Measurements from ENCODE around the gene SSR4. TPM values are rescaled to one million over a fixed set of nuclear protein-coding genes. Genes with fewer than 3 reads are reported as not detected.

The SSR4 gene
- total RNA-seq, 2 donors from 2014 or later: 219 to 238 TPM

DNA sequence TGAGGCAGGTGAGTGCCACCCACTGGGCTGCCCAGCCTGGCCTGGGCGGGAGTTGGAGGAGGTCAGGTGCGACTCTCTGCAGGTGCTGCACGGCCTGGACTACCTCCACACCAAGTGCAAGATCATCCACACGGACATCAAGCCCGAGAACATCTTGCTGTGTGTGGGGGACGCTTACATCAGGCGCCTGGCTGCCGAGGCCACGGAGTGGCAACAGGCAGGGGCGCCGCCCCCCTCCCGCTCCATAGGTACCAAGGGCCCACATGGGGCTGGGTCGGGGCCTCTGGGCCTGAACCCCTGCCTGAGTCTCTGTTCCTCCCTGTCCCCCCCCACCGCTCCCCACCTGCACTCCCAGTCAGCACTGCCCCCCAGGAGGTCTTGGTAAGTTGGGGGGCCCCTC lies 11.6 kb upstream of the SSR4 start:
- Histone ChIP-seq H3K9me3 (no peaks in the 10 kb centered on the region), H3K27me3 (no peaks in the 10 kb centered on the region), H3K4me3 (no peak overlapping the region), H3K27ac (no peak overlapping the region), H3K4me1 (peaks cover 0 to 25% of the 10 kb centered on the region in 2 donors), H3K36me3 (peaks cover 21% of the 10 kb centered on the region)
- no peak for DNase-seq (ENCODE audit: low spot score)
- TF ChIP-seq, protein P1, sequence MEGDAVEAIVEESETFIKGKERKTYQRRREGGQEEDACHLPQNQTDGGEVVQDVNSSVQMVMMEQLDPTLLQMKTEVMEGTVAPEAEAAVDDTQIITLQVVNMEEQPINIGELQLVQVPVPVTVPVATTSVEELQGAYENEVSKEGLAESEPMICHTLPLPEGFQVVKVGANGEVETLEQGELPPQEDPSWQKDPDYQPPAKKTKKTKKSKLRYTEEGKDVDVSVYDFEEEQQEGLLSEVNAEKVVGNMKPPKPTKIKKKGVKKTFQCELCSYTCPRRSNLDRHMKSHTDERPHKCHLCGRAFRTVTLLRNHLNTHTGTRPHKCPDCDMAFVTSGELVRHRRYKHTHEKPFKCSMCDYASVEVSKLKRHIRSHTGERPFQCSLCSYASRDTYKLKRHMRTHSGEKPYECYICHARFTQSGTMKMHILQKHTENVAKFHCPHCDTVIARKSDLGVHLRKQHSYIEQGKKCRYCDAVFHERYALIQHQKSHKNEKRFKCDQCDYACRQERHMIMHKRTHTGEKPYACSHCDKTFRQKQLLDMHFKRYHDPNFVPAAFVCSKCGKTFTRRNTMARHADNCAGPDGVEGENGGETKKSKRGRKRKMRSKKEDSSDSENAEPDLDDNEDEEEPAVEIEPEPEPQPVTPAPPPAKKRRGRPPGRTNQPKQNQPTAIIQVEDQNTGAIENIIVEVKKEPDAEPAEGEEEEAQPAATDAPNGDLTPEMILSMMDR (IDR thresholded peaks at IDR 0.05): no peak

DNA sequence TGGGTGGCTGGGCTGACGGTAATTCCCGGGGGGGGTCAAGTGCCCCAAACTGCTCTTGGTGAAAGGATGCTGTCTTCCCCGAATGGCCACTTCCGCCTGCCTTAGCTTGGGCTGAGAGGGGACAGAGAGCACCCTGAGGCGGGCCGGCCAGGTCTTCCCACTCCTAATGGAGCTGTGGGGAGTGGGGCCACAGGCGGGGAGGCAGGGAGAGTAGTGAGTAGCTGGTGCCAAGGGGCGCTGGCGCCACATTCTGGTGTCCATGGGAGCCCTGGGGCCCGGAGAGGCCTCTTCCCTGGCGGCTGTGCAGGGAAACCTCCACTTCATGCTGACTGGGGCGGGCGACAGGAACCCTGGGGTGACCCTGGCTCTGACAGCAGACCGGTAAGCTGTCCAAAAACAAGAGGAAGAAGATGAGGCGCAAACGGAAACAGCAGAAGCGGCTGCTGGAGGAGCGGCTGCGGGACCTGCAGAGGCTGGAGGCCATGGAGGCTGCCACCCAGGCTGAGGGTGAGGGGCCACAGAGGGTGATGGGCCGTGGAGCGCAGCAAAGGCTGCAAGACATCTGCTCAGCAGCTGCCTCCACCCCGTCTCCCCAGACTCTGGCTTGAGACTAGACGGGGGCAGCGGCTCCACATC lies 11.0 kb upstream of the SSR4 start:
- TF ChIP-seq, protein P1 (IDR thresholded peaks at IDR 0.05): no peak
- no peaks in the 10 kb centered on the region for H3K27me3 ChIP-seq
- no peak for DNase-seq (ENCODE audit: low spot score)
- no peaks in the 10 kb centered on the region for H3K9me3 ChIP-seq
- peaks cover 0 to 25% of the 10 kb centered on the region in 2 donors for H3K4me1 ChIP-seq
- H3K27ac ChIP-seq: no peak overlapping the region
- no peak overlapping the region for H3K4me3 ChIP-seq
- peaks cover 22% of the 10 kb centered on the region for H3K36me3 ChIP-seq

DNA sequence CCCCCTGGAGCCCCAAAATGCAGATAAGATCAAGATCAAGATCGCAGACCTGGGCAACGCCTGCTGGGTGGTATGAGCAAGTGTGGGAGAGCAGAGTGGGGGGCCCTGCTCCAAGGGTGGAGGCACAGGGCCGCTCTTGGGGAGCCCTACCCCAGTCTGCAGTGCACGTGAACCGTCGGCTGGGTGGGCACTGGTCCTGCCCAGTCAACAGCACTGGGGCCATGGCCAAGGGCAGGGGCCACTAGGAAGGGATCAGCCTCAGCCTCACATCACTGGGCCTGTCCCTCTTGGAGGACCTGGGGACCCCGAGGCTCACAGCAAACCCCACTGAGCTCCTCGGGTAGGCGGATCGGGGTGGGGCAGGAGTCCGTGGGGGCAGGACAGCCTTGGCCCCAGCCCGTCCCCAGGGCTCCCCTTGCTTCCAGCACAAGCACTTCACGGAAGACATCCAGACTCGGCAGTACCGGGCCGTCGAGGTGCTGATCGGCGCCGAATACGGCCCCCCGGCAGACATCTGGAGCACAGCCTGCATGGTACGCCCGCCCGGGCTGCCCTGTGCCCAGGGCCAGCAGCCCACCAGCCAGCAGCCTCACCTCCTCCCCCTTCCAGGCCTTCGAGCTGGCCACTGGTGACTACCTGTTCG lies 10.0 kb upstream of the SSR4 start:
- DNase-seq (ENCODE audit: low spot score): no peak
- peaks cover 0 to 25% of the 10 kb centered on the region in 2 donors for H3K4me1 ChIP-seq
- H3K27ac ChIP-seq: no peak overlapping the region
- TF ChIP-seq, protein P1 (IDR thresholded peaks at IDR 0.05): no peak
- H3K36me3 ChIP-seq: peaks cover 29% of the 10 kb centered on the region
- no peaks in the 10 kb centered on the region for H3K27me3 ChIP-seq
- no peak overlapping the region for H3K4me3 ChIP-seq
- no peaks in the 10 kb centered on the region for H3K9me3 ChIP-seq

DNA sequence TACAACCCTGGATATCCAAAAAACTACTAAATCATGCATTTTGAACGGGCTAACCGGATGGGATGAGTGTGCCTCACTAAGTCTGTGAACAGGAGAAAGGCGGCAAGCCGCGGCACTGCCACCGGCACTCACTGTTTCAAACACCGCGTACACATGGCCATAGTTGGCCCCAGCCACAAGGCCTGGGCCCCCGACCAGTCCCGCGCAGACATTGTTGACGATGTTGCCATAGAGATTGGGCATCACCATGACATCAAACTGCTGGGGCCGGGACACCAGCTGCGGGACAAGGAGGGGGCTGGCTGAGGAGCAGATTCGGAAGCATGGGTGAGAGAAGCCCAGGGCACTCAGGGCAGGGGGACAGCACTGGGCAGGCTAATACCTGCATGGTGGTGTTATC lies 7.8 kb upstream of the SSR4 start:
- no peak overlapping the region for H3K4me3 ChIP-seq
- H3K27ac ChIP-seq: no peak overlapping the region
- H3K9me3 ChIP-seq: no peaks in the 10 kb centered on the region
- no peak for DNase-seq (ENCODE audit: low spot score)
- H3K4me1 ChIP-seq: peaks cover 0 to 9% of the 10 kb centered on the region in 2 donors
- TF ChIP-seq, protein P1 (IDR thresholded peaks at IDR 0.05): no peak
- H3K27me3 ChIP-seq: no peaks in the 10 kb centered on the region
- H3K36me3 ChIP-seq: peaks cover 29% of the 10 kb centered on the region

DNA sequence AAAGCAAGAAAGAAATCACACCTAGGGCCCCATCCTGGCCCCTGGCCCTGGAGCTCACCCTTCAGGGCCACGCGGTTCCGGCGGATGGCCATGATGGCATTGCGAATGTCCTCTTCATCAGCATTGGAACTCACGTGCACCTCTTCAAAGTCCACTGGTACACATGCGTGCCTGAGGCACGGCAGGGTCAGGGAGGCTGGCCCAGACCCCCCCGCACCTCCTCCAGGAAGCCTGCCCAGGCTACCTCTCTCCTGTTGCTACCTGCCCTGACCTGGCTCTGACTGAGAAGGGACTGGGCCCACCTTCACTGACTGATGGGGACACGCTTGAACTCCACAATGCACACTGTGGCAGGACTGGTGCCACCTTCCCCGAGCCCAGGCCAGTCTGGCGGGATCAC lies 4.8 kb upstream of the SSR4 start:
- no peak for DNase-seq (ENCODE audit: low spot score)
- H3K36me3 ChIP-seq: peaks cover 29% of the 10 kb centered on the region
- H3K27me3 ChIP-seq: no peaks in the 10 kb centered on the region
- no peak overlapping the region for H3K4me3 ChIP-seq
- TF ChIP-seq, protein P1 (IDR thresholded peaks at IDR 0.05): no peak
- peaks cover 0 to 11% of the 10 kb centered on the region in 2 donors for H3K4me1 ChIP-seq
- H3K9me3 ChIP-seq: no peaks in the 10 kb centered on the region
- H3K27ac ChIP-seq: no peak overlapping the region

All from right atrium auricular region (tissue), 2 donors.